COLO829 (cell line): ENCODE data around the gene GSTA3.
"Not testable (repeated sequence)": the region's sequence is repeated elsewhere in the genome, so short reads cannot be mapped to it uniquely, and the experiment has no call there.

Source experiments
- DNase-seq: peaks from one replicate; pipeline ENCODE4 v3.0.0; 2012; ENCODE audit warnings: low spot score

Gene GSTA3

GRCh38 chr6:52909531-52909930, at the start of gene GSTA3:
TSS of gene GSTA3 (minus strand) at chr6:52909698. CDS start at chr6:52905834, 3,864 bp downstream.
- no peak for DNase-seq

GRCh38 chr6:52958546-52959255, 49.2 kb upstream of the GSTA3 start:
- no peak for DNase-seq

- no peak for DNase-seq
Observed at GRCh38 chr6:52955871-52956270, 46.4 kb upstream of the GSTA3 start.

- no peak for DNase-seq
Observed at GRCh38 chr6:52953911-52954839, 44.7 kb upstream of the GSTA3 start.

- DNase-seq, result no peak
Observed at GRCh38 chr6:52946306-52946705, 36.8 kb upstream of the GSTA3 start.

- not testable (repeated sequence) for DNase-seq
Observed at GRCh38 chr6:52942821-52943220, 33.3 kb upstream of the GSTA3 start.

- no peak for DNase-seq
Observed at GRCh38 chr6:52942221-52942620, 32.7 kb upstream of the GSTA3 start.

GRCh38 chr6:52937908-52938307, 28.4 kb upstream of the GSTA3 start:
- no peak for DNase-seq

GRCh38 chr6:52933778-52934177, 24.3 kb upstream of the GSTA3 start:
- no peak for DNase-seq

GRCh38 chr6:52931351-52931750, 21.9 kb upstream of the GSTA3 start:
- no peak for DNase-seq

GRCh38 chr6:52929321-52930164, 20.0 kb upstream of the GSTA3 start:
- DNase-seq, result peak; percentile 66

GRCh38 chr6:52927451-52927850, 18.0 kb upstream of the GSTA3 start:
- DNase-seq, result no peak

GRCh38 chr6:52925919-52926792, 16.7 kb upstream of the GSTA3 start:
- no peak for DNase-seq

GRCh38 chr6:52925042-52925441, 15.5 kb upstream of the GSTA3 start:
- DNase-seq, result no peak

GRCh38 chr6:52923689-52924088, 14.2 kb upstream of the GSTA3 start:
- DNase-seq, result not testable (repeated sequence)

- DNase-seq, result no peak
Observed at GRCh38 chr6:52922161-52922560, 12.7 kb upstream of the GSTA3 start.

GRCh38 chr6:52921743-52922142, 12.2 kb upstream of the GSTA3 start:
- no peak for DNase-seq

GRCh38 chr6:52919511-52919910, 10.0 kb upstream of the GSTA3 start:
- not testable (repeated sequence) for DNase-seq

- DNase-seq, result not testable (repeated sequence)
Observed at GRCh38 chr6:52918771-52919170, 9.3 kb upstream of the GSTA3 start.

GRCh38 chr6:52918027-52918686, 8.7 kb upstream of the GSTA3 start:
- DNase-seq, result peak; percentile 74

- no peak for DNase-seq
Observed at GRCh38 chr6:52914516-52914915, 5.0 kb upstream of the GSTA3 start.
